HuH-7.5 (cell line): ENCODE results near the gene EXOG.

Source experiments
- DNase-seq: peaks from one replicate; pipeline ENCODE4 v3.0.0; 2011; ENCODE audit warnings: low spot score

Gene EXOG

DNA sequence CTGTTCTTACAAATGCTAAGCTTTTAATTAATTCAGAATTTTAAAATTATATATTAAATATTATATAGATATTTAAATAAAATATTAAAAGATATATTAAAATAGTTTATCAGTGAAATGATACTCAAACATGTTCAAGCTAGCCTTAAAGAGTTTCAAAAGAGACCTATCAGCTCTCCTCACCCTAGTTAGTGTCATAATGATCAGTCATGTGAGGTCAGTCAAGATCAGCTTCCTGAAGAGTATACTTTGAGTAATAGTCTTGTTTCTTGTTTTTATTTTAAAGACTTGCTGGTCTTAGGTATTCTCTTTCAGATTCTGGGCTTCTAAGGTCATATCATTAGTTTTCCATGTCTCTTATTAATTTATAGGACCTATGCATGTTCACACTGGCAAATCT, 14.5 kb downstream of the EXOG start:
- DNase-seq: no peak

DNA sequence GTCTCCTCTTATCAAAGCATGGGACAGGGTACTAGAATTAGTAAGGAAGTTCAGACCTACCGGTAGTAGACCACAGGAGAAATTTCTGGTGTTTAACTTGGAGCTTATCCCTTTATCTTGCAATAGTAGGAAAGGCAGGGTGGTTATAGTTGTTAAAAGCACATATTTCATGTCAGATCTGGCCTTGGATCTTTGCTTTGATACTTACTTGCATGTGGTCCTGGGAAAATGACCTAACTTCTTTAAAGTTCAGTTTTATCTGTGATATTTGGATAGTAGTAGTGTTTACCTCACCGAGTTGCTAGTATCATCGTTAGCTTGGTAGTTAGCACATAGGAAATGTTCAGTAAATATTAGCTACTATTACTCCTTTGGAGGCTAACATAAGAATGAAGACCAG, 15.4 kb downstream of the EXOG start:
- DNase-seq: no peak

DNA sequence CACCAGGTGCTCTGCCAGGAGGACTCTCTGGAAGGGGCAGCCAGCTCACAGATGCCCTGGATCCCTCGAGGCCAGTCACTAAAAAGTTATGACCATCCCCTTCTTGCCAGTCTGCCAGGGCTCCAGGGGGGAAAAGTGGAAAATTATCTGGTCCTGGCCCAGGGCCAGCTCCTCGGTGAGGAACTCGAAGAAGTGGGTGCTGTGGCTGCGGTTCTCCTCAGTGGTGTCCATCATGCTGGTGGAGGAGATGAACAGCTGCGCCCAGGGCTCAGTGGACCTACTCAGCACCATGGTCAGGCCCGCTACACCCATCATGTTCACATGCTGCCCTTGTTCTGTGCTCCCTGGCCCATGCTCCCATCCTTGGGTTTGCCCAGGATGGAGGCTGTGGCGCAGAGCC, 19.2 kb downstream of the EXOG start:
- DNase-seq: no peak

DNA sequence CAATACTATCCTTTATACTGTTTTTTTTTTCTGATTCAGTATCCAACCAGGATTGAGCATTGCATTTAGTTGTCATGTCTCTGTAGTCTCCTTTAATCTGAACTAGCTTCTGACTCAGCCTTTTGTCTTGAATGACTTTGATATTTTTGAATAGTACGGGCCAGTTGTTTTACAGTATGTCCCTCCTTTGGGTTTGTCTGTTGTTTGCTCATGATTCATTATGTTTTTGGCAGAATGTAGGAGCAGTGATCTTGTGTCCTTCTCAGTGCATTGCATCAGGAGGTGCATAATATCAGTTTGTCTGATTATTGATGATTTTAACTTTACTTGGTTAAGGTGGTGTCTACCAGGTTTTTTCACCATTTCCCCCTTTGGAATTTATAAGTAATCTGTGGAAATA, 20.5 kb downstream of the EXOG start:
- DNase-seq: no peak

DNA sequence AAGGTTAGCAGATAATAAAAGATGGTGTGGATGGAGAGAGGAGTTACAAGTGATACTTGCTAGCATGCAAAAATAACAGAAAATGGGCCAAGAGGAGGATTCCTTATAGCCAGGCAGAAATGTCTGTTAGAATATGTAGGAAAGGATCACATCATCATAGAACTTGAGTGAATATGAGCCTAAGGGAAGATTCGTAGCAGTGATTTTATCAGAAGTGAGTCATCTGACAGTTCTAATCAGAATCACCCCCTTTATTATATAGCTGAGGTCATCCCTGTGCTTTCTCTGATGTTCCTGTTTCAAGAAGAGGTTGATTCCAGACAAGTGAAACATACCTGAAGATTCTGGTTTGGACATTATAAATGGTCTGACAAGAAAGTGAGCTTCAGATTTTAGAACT, 22.9 kb downstream of the EXOG start:
- no peak for DNase-seq

DNA sequence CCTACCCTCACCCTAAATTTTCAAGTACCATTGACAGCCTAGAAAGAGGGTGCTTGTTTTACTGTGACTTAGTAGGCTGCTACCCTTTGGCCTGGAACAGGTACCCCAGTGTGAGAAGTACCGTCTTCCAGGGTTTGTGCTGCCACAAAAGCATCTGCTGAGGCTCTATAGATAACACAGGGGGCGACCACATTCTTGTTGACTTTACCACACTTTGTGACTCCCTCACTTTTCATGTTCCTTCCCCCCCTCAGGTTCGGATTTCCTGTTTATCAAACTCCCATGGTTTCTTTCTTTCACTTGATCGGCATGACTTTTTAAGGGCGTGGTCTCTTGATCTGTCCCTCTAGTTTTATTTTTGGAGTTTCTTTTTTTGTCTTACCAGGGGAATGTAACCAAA, 23.5 kb downstream of the EXOG start:
- no peak for DNase-seq

DNA sequence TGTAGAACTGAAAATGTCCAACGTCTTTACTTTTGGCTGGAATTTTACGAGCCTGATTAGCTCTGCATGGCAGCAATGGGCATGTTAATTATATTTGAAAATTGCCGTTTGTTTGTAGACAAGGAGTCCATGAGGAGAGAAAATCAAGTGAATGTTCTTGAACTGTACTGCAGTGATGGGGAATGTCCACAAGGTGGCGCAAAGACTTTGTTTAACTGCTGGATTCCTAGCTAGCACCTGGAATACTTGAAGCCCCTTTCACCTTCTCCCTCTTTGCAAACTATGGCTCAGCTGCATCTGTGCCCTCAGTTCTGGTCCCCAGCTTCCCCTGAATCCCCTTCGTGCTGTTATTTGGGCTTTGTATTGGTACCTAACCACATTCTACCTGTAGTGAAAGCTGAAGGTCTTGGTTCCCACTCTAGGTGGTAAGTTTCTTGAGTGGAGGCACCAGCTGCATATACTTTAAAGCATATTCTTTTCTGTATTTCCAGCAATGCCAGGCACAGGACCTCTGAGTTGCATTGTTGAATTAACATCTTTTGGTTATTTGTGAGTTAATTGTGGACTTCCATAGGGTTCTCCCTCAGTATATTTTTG, 25.3 kb downstream of the EXOG start:
- peak; percentile 67 for DNase-seq

DNA sequence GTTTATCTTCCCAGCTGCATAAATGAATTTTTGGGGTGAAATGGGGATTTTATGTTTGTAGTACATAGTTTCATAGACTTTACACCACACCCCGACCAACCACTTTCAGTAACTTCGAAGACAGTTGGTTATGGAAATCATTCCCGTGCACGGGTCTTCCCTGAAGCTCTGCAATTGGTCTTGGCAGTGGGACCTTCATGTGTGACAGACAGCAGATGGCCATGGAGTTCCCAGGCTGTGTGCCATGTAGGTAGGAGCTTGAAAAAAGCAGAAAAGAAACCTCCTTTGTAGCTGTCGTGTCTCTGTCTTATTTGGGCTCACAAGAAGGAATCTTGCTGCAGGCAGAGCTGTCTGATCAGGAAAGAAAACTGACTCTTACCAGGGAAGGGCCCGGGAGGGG, 25.9 kb downstream of the EXOG start:
- DNase-seq: no peak

DNA sequence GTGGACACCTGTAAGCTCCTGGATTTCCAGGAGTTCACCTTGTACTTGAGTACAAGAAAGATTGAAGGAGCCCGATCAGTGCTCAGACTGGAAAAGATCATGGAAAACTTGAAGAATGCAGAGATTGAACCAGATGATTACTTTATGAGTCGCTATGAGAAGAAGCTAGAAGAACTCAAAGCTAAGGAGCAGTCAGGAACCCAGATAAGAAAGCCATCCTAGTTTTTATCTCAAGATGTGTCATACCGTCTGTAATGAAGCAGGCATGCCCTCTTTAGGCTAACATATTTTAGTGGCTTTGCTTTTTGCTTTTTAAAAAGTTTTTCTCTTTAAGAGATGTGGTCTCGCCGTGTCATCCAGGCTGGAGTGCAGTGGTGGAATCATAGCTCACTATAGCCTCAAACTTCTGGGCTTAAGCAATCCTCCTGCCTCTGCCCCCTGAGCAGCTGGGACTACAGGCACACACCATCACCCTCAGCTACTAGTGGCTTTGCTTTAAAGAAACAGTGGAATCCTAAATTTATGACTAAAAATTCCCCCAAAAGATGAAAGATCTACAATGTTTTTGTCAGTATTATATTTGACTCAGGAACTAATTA, 28.1 kb downstream of the EXOG start:
- no peak for DNase-seq

DNA sequence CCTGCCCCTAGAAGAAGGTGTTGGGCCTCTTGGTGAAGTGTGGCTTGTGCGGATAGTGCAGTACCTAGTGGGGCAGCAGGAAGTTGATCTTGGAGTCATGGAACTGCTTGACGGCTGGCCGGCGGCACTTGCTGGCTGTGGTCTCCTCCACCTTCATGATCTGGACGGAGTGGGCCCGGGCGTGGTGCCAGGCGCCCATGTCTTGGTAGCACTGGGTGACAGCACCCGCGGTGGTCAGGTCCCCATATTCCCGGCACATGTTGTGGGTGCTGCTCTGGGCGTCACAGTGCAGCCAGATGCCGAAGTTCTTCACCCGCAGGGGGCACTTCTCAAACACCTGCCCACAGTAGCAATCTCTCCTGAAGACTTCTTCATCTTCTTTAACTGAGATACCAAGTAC, 30.7 kb downstream of the EXOG start:
- no peak for DNase-seq

DNA sequence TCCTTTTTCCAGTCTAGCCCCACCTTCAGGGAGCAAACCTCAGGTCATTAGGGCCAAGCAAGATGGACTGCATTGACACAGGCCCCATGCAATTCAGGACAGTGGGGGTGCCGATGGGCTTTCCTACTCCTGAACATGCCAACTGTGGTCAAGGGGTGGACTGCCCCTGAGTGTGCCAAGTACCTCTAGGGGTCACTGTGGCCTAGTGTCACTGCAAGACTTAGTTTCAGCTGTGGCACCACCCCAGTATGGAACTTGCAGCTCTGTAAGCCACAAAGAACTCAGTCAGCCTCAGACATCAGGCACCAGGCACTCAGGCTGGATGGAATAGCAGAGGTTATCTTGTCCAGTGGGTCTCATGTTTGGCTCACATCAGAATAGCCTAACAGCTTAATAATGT, 32.3 kb downstream of the EXOG start:
- DNase-seq: no peak

DNA sequence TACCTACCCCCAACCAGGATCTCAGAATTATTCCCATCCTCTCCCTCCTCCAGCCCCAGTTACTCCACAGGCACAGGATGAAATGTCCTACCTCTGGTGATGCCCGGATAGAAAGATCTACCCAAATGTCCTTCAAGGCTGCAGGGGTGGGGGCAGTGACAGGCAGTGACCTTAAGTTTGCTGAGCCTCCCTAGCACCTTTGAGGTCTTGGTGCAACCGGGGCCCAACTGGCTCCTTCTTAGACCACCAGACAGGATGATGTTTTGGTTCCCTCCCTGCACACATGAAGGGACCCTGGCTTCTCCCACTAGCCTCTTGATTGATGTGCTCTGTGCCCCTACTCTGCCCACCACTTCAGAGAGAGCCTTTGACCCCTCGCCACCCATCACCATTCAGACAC, 36.4 kb downstream of the EXOG start:
- no peak for DNase-seq

DNA sequence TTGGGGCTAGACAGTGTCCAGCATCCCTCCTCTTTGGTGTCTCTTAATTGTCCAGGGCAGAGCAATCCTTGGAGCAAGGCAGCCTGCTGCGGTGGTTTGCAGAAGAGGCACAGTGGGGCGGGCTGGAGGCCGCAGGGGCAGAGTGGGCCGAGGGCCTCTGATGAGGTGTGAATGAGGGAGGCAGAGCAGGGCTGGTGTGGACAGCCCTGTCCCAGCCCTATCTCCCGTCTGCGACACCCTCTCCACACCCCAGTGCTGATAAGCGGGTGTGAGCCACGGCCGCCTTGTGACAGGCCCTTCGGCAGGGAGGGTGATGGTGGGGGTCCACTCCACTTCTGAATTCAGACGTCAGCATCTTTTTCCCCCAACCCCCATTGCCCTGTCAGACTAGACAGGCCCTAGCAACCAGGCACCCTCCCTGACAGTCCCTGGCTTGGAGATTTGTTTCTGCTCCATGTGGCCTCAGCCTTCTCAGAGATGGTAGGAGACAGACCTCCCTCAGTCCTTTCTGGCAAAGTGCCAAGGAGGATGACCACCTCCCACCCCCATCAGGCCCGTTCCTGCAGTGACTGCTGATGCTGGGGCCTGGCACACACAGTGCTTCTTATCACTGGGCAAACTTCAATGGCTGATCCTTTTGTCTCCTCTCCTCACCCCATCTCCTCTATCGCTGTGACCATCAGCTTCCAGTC, 37.3 kb downstream of the EXOG start:
- no peak for DNase-seq

DNA sequence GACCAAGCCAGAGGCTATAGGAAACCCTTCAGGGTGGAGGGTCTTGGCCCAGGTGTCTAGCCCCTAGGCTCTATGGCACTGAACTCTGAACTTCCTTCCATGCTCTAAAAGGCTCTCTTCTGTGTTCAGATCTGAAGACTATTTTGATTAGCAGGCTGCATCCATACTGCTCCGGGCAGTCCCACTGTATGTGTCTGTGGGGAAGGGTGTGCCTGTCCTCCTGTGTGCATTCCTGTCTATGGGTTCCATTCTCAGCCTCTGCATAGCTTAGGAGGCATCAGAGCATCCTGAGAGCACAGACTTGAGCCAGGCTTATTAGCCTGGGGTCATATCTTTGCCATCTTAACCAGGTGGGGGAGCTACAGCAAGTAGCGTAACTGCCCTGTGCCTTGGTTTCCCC, 38.0 kb downstream of the EXOG start:
- no peak for DNase-seq

DNA sequence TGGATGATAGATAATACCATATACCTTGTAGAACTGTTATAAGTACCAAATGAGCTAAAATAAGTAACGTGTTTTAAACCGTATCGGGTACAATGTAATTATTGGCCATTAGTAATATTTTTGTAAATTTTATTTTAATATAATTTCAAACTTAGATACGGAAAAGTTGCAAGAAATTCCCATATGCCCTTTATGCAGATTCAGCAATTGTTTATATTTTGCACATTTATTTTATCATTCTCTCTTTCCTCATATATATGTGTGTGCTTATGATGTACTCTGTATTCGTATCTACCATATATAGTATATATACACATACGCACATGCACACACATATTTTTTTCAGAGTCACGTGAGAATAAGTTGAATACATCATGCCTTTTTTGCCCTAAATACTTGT, 38.5 kb downstream of the EXOG start:
- no peak for DNase-seq

DNA sequence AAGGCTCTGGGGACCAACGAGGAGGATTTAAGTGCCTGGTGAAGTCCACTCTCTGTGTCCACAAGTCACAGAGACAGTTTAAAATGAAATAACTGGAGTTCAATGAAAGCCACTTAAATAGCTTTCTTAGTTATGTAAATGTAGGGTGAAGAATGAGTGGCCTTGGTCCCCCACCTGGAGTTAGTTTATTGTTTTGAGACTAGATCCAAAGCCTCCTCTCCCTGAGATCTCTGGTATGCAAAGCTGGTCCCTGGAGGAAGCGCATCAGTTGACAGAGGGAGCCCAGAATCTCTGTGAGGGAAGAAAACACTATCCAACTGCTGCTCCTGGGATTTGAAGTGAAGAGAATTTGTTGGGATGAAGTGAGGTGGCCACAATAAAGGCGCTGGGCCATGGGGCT, 40.5 kb downstream of the EXOG start:
- DNase-seq: no peak

DNA sequence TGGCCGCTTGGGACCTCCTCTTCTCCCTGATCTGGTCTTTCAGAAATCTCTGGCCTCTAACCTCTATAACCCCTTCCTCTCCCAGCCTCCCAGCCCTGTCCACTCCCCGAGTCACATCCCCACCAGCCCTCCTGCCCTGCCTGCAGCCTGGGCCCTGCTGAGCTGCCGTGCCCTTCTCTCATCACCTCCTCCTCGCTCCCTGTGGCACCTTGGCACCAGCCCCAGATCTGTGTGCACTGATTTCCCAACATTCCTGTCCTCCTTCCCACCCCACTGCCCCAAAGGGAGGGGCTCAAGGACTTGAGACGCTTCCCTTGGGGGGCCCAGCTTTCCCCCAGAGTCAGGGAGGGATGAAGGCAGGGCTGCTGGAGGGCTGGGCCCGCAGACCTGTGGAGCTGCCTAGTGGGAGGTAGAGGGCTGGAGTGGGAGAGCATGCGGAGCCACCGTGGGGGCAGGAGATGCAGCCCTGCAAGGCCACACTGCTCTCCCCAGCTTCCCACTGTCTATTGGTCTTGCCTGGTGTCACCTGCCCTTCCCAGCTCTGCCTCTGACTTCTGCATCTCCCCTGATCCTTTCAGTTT, 42.7 kb downstream of the EXOG start:
- DNase-seq: no peak

DNA sequence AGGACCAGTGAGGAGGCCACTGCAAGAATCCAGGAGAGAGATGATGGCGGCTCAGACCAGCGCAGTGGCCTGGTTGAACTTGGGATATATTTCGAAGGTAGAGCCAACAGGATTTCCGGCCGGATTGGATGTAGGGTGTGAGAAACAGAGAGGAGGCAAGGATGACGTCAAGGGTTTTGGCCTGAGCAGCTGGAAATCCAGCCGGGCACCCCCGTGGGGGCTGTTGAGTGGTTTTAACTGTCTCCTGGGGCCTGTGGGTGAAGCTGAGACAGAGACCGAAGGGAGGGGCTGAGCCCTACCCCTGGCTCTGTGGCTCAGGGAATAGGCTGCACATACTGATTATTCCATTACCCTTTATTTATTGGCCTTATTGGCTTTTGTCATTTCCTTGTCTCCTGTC, 45.7 kb downstream of the EXOG start:
- no peak for DNase-seq

DNA sequence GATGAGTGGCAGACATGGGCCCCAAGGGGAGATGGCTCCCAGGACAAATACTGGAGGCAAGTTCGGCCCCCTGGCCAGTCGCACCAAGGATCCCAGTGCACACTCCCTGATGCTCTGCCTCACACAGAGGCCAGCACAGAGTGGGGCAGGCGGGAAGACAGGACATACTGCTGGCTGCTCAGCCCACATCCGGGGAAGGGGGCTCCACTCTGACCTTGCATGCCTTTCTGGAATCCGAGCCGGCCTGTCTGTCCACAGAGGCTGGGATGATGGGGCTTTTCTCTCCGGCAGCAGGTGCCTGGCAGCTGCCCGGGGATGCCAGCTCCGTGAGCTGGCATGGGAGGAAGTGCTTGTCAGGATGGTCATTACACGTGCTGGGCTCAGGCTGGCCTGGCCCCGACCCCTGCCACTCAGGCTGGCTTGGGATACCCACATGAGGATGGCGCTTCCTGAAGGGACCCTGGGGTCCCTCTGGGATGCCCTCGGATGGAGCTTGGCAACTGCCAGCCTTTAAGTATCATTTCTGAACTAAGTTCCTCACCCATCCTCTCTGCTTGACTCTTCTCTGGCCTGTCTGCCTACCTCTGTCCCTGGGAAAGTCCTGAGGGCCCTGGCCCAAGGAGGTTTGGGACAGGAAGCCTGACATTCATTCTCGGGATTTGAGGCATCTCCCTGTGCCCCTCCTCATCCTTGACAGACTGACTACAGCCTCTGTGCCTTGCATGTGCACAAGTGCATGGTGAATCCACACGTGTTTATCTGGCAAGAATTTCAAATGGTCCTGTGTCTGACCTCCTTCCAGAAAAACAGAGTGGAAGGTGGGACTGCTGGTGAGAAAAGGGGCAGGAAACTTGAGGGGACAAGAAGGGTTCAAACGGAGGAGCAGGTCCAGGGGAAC, 46.5 kb downstream of the EXOG start:
- no peak for DNase-seq

DNA sequence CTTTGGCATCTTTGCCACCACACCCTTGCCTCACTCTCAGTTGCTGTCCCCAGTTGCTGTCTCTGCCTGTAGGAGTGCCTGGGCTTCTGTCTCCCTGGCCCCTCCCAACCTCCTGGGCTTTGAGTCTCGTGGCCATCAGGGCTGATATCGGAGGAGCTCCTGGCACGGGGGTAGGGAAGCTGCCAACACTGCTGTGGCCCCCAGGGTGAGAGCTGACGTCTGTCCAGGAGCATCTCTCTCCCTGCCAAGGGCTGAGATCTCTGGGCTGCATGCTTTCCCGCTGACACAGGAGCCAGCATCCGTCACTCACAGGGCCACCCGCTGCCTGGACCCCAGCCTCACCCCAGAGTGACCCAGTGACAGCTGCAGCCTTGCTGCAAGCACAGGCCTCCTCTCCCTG, 47.4 kb downstream of the EXOG start:
- DNase-seq: no peak

DNA sequence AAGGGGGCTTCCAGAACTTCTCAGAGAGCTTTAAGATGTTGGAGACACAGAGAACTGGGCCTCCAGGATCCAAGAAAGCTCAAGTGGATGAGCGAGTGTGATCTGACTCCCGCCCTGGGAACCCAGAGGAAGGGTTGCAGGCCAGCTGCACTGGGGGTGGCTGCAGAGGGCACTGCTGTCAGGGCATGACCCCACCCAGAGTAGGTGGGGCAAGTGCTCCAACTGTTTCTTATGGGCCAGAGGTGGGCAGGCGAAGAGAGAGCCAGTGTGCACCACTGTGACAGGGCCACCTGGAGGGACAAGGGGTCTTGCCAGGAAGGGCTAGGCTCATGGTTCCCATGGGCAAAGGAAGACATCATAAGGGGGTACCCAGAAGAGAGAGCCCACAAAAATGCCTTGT, 48.8 kb downstream of the EXOG start:
- no peak for DNase-seq

DNA sequence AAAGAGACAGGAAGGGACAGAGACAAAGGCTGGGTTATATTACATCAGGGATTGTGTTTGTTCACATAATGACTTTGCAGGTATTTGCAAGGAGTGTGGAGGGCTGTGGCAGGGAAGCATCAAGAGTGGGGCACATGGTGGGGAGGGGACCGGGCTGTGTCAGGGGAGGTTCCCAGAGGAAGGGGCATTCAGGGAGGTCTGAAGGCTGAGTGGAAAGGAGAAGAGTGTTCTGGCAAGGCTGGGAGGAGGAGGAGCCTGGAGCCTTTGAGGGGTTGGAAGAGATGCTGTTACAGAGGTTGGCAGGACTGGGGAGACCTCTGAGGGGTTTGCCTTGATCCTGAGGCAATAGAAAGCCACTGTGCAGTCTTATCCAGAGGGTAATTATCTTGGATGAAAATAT, 49.4 kb downstream of the EXOG start:
- DNase-seq: no peak

DNA sequence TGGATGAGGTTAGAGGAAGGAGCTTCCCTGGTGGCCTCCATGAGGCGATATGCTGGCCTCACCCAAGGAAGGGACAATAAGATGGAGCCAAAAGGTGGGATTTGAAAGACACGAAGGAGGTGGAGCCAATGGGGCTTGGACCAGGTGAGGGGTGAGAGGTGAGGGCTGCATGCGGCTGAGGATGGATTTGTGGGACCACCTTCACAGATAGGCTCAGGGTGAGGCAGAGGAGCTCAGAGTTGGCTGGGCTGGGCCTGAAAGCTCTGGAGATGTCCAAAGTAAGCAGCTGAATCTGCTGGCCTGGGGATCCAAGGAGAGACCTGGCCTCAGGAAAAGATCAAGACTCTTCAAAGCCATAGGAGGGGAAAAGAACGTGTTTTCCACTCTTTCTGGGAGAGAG, 49.8 kb downstream of the EXOG start:
- no peak for DNase-seq
